DND-41 (cell line): Measurements from ENCODE around the gene ZNF560.

ENCODE experiments used
- EZH2 ChIP-seq: IDR thresholded peaks from 3 replicates; pipeline ENCODE4 v1.6.1; 2012; ENCODE audit warnings: borderline replicate concordance, low read depth, mild to moderate bottlenecking, moderate library complexity, low read length, inconsistent platforms; ENCODE audit not compliant: severe bottlenecking
- TF ChIP-seq, protein P1 (sequence below): IDR thresholded peaks from 2 replicates; pipeline ENCODE4 v1.5.1; 2012; ENCODE audit warnings: borderline replicate concordance, low read length, moderate library complexity, mild to moderate bottlenecking; ENCODE audit not compliant: poor library complexity, severe bottlenecking; ENCODE audit errors: extremely low read depth

DNA sequence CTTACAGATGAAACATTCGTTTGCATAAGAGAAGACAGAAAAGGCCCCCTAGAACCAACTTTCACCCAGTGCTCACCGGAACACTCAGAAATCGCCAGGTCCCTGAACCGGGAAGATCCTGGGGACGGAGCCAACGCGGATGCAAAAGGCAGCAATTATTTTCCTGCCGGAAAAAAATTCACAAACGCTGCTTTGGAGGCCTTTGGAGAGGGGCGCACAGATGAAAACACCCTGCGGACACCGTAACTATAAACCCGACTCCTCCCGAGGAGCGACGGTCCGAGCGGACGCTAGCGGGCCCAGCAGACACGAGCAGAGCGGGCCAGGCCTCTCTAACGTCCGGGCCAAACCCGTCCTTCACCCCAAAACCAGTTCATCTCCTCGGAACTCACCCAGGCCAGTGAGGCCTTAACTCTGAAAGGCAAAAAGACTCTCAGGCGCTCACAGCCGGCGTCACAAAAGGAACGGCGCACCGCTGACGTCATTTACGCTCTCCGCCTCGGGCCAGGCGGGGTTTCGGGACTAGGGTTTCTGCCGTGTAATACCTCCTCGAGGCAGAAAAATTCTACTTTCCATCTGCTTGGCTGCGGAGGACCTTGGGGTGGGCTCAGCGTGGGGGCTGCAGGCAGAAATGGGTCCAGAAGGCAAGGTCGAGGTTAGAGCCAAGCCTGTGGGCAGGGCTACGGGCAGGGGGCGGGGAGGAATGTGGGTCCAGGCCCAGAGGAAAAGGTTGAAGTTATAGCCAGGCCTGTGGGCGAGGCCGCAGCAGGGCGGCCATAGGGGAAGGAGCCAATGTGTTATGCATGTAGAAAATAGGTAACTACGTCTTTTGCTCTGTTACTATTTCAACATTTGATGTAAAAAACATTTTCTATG, 40.0 kb upstream of the ZNF560 start, which contains the start of gene ZNF426:
- TF ChIP-seq, protein P1, sequence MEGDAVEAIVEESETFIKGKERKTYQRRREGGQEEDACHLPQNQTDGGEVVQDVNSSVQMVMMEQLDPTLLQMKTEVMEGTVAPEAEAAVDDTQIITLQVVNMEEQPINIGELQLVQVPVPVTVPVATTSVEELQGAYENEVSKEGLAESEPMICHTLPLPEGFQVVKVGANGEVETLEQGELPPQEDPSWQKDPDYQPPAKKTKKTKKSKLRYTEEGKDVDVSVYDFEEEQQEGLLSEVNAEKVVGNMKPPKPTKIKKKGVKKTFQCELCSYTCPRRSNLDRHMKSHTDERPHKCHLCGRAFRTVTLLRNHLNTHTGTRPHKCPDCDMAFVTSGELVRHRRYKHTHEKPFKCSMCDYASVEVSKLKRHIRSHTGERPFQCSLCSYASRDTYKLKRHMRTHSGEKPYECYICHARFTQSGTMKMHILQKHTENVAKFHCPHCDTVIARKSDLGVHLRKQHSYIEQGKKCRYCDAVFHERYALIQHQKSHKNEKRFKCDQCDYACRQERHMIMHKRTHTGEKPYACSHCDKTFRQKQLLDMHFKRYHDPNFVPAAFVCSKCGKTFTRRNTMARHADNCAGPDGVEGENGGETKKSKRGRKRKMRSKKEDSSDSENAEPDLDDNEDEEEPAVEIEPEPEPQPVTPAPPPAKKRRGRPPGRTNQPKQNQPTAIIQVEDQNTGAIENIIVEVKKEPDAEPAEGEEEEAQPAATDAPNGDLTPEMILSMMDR = no peak
- no peak for TF ChIP-seq EZH2
